OCI-LY3 (cell line): ENCODE measurements around the gene DNAAF2.
A peak's percentile ranks its signal among the peaks of the same experiment; 100 is the strongest.
"Not testable (repeated sequence)": the region's sequence is repeated elsewhere in the genome, so short reads cannot be mapped to it uniquely, and the experiment has no call there.

ENCODE experiments used
- H2AFZ ChIP-seq: fragments of 200-600, 300-600 bp; shearing (Covaris generic); 2 replicates; pipeline ENCODE4 v1.6.0; 2014; ENCODE audit warnings: antibody characterized with exemption, low read depth, low read length
- H3K27ac ChIP-seq: fragments of 200-600, 300-600 bp; sonication (generic); 2 replicates; pipeline ENCODE4 v1.5.1; 2014; ENCODE audit warnings: mild to moderate bottlenecking, low read length, moderate library complexity, mixed read lengths
- H3K27me3 ChIP-seq: fragments of 200-600, 300-600 bp; sonication (generic); 2 replicates; pipeline ENCODE4 v1.6.1; 2014; ENCODE audit warnings: low read depth, low read length, mixed read lengths
- H3K36me3 ChIP-seq: fragments of 200-600, 300-600 bp; sonication (generic); replicated peaks from 2 replicates; pipeline ENCODE3; 2014; ENCODE audit warnings: low read depth, low read length, mixed read lengths
- H3K4me1 ChIP-seq: fragments of 300-600, 200-600 bp; sonication (generic); 2 replicates; pipeline ENCODE4 v1.6.1; 2014; ENCODE audit warnings: low read length, mixed read lengths
- H3K4me2 ChIP-seq: fragments of 200-600, 300-600 bp; sonication (generic); 2 replicates; pipeline ENCODE4 v1.6.1; 2014; ENCODE audit warnings: low read length, mixed read lengths
- H3K4me3 ChIP-seq: fragments of 300-600, 200-600 bp; sonication (generic); 2 replicates; pipeline ENCODE4 v1.5.1; 2014; ENCODE audit warnings: antibody characterized with exemption, mild to moderate bottlenecking, low read length, moderate library complexity
- H3K79me2 ChIP-seq: fragments of 300-600, 200-600 bp; shearing (Covaris generic); 2 replicates; pipeline ENCODE4 v1.6.1; 2014; ENCODE audit warnings: mild to moderate bottlenecking, low read length, mixed read lengths
- H3K9ac ChIP-seq: fragments of 300-600, 200-600 bp; shearing (Covaris generic); 2 replicates; pipeline ENCODE4 v1.6.0; 2014; ENCODE audit warnings: mild to moderate bottlenecking, low read length, moderate library complexity
- H3K9me3 ChIP-seq: fragments of 200-600, 300-600 bp; shearing (Covaris generic); 2 replicates; pipeline ENCODE4 v1.6.1; 2014; ENCODE audit warnings: low read length, mixed read lengths; ENCODE audit not compliant: insufficient read depth
- H4K20me1 ChIP-seq: fragments of 200-600, 300-600 bp; sonication (generic); 2 replicates; pipeline ENCODE4 v1.6.1; 2016; ENCODE audit warnings: low read length, mixed read lengths; ENCODE audit not compliant: insufficient read depth
- EZH2phosphoT487 ChIP-seq: fragments of 200-600 bp; shearing (Covaris generic); IDR thresholded peaks from 2 replicates; pipeline ENCODE4 v1.6.1; 2018; ENCODE audit warnings: antibody characterized with exemption, mixed run types, low read depth
- TF ChIP-seq, protein P1 (sequence below): fragments of 200-600, 300-600 bp; sonication (generic); IDR thresholded peaks from 2 replicates; pipeline ENCODE4 v1.5.1; 2014; ENCODE audit warnings: antibody characterized with exemption, low read length, low read depth

The DNAAF2 gene

DNA sequence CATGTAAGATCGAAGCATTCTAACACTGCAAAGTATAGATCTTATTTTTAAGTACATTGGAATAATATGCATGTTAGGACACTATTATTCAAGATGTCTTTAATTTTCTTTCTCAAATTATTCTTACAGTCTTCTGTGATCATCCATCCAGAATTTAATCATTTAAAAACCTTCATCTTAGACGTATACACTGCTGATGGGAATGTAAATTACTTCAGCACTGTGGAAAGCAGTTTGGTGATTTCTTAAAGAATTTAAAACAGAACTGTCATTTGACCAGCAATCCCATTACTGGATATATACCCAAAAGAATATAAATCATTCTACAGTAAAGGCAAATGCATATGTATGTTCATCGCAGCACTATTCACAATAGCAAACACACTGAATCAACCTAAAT lies 45.7 kb downstream of the DNAAF2 start:
- no peak overlapping the region for H2AFZ ChIP-seq
- TF ChIP-seq, protein P1, sequence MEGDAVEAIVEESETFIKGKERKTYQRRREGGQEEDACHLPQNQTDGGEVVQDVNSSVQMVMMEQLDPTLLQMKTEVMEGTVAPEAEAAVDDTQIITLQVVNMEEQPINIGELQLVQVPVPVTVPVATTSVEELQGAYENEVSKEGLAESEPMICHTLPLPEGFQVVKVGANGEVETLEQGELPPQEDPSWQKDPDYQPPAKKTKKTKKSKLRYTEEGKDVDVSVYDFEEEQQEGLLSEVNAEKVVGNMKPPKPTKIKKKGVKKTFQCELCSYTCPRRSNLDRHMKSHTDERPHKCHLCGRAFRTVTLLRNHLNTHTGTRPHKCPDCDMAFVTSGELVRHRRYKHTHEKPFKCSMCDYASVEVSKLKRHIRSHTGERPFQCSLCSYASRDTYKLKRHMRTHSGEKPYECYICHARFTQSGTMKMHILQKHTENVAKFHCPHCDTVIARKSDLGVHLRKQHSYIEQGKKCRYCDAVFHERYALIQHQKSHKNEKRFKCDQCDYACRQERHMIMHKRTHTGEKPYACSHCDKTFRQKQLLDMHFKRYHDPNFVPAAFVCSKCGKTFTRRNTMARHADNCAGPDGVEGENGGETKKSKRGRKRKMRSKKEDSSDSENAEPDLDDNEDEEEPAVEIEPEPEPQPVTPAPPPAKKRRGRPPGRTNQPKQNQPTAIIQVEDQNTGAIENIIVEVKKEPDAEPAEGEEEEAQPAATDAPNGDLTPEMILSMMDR = no peak
- no peak for TF ChIP-seq EZH2phosphoT487
- H3K79me2 ChIP-seq = peaks cover 19% of the 10 kb centered on the region
- H3K9ac ChIP-seq = no peak overlapping the region
- H3K27me3 ChIP-seq = no peaks in the 10 kb centered on the region
- peaks cover 14% of the 10 kb centered on the region for H4K20me1 ChIP-seq
- H3K9me3 ChIP-seq = no peaks in the 10 kb centered on the region
- no peak overlapping the region for H3K4me2 ChIP-seq
- H3K36me3 ChIP-seq = peaks cover 14% of the 10 kb centered on the region
- H3K4me1 ChIP-seq = peaks cover 26% of the 10 kb centered on the region
- no peak overlapping the region for H3K27ac ChIP-seq
- H3K4me3 ChIP-seq = no peak overlapping the region

DNA sequence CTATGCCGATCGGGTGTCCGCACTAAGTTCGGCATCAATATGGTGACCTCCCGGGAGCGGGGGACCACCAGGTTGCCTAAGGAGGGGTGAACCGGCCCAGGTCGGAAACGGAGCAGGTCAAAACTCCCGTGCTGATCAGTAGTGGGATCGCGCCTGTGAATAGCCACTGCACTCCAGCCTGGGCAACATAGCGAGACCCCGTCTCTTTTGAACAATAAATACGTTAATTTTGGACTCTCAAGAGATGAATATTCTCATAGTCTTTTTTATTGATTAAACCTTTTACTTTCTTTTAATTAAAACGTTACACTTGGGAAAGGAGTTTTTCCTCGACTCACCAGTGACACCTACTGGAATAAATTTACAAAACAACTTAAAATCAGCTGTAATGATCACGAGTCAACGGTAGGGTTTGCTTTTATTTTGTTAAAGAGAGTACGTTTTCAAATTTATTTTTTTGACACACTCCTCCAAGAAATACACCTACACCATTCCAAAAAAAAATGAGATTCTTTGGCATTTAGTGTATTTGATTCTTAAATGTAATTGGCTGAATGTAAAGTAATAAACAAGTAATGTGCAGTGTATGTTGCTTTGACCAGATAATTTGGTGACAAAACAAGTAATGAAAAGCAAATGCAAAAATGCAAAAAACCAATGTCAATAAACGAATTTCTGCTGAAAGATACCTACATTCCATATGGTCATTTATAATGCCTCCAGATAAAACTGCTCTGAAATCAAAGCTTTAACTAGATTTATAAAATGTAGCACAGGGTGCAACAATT lies 48.2 kb downstream of the DNAAF2 start:
- Histone ChIP-seq H3K9ac (peak overlapping the region; percentile 48), H3K4me3 (peak overlapping the region; percentile 99)

DNA sequence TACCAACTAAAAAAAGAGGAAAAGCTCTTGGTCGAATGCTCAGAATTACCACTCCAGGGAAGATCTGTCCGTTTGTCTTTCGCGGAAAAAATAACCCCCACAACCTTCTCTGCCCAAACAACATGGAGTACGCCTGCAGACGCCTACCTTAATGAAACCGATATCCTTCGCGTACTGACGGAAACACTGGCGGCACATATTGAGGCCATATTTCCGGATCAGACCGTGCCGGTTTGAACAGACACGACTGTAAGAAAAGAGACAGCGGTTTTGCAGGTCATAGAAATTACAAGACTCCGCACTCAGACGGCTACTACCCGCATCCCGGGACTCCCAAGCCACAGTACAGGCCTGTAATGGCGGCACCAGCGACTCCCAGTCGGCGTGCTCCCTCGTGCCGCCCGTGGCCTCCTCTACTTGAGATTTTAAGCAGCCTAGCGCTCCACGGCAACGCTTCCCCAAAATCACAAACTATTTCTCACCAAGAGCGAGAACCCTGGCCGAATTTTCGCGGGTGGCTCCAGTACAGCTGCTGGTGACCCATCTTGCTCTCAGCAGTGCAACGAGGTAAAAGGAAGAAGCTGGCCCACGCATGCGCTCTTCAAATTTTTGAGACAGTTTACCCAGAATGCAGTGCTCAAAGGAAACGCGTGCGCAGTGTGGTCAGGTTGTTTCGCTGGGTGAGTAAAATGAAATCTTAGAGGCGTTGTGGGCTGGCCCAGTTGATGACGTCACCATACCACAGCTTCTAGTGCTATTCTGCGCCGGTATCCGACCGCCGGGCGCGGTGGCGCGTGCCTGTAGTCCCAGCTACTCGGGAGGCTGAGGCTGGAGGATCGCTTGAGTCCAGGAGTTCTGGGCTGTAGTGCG lies 49.0 kb downstream of the DNAAF2 start, which contains the start of gene RPS29:
Gene RPS29, minus strand, starts transcription at position 578 of the 870 bp plus-strand sequence. Its CDS starts 34 bp downstream, at position 544.
- Histone ChIP-seq H3K4me1 (peaks cover 13% of the 10 kb centered on the region), H3K27me3 (no peaks in the 10 kb centered on the region), H3K36me3 (peaks cover 47% of the 10 kb centered on the region), H3K4me2 (peak within 1 kb of the TSS; percentile 81), H3K79me2 (peaks cover 52% of the 10 kb centered on the region), H4K20me1 (peaks cover 46% of the 10 kb centered on the region), H2AFZ (peak within 1 kb of the TSS; percentile 57; the same call in 1 of the 2 replicates), H3K4me3 (peak within 1 kb of the TSS; percentile 99), H3K27ac (peak within 1 kb of the TSS; percentile 79), H3K9ac (peak within 1 kb of the TSS; percentile 98), H3K9me3 (no peaks in the 10 kb centered on the region)
- TF ChIP-seq, protein P1 = no peak
- TF ChIP-seq EZH2phosphoT487 = no peak

More for the DNA sequence above, 48.2 kb downstream of the DNAAF2 start:
- Histone ChIP-seq H3K27me3 (no peaks in the 10 kb centered on the region), H3K4me2 (peak overlapping the region; percentile 57), H2AFZ (peak overlapping the region; percentile 57; the same call in 1 of the 2 replicates), H3K9me3 (no peaks in the 10 kb centered on the region), H3K27ac (peak overlapping the region; percentile 79), H3K36me3 (peaks cover 39% of the 10 kb centered on the region), H3K79me2 (peaks cover 44% of the 10 kb centered on the region), H4K20me1 (peaks cover 39% of the 10 kb centered on the region), H3K4me1 (peaks cover 13% of the 10 kb centered on the region)
- TF ChIP-seq EZH2phosphoT487 = no peak
- TF ChIP-seq, protein P1 = peak; percentile 92

DNA sequence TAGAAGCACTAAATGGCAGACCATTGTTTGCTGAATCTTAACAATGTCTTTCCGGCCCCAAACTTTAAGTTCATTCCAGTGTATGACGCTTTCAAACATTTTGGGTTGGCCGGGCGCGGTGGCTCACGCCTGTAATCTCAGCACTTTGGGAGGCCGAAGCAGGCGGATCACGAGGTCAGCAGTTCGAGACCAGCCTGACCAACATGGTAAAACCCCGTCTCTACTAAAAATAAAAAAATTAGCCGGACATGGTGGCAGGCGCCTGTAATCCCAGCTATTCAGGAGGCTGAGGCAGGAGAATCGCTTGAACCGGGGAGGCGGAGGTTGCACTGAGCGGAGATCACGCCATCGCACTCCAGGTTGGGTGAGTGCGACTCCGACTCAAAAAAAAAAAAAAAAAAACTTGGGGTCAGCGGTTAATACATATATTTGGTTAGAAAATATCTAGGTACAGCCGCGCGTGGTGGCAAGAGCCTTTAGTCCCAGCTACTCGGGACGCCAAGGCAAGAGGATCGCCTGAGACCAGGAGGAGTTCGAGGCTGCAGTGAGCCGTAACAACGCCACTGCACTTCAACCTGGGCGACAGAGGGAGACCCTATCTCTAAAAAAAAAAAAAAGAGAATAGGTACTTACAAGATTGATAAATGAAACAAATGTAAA lies 49.9 kb downstream of the DNAAF2 start:
- peak overlapping the region; percentile 79 for H3K27ac ChIP-seq
- peaks cover 13% of the 10 kb centered on the region for H3K4me1 ChIP-seq
- H3K4me2 ChIP-seq = peak overlapping the region; percentile 81
- peaks cover 50% of the 10 kb centered on the region for H4K20me1 ChIP-seq
- H3K9ac ChIP-seq = peak overlapping the region; percentile 98
- not testable (repeated sequence) for H3K9me3 ChIP-seq, H2AFZ ChIP-seq, H3K27me3 ChIP-seq
- H3K4me3 ChIP-seq = peak overlapping the region; percentile 99
- peaks cover 61% of the 10 kb centered on the region for H3K79me2 ChIP-seq
- H3K36me3 ChIP-seq = peaks cover 50% of the 10 kb centered on the region
